Measurements from ENCODE around the gene ARHGAP10. TPM values are rescaled to one million over a fixed set of nuclear protein-coding genes. Genes with fewer than 3 reads are reported as not detected.
A peak's percentile ranks its signal among the peaks of the same experiment; 100 is the strongest.

The ARHGAP10 gene
- total and polyA plus RNA-seq, 2 donors from 2014 or later = 13.4 to 20.3 TPM

- H3K27ac ChIP-seq (ENCODE audit: low read depth in 2 of 2, low read length in 2 of 2) = no peak overlapping the region
- TF ChIP-seq CTCF (IDR thresholded peaks at IDR 0.05; ENCODE audit: borderline replicate concordance, extremely low read depth, insufficient read depth) = no peak
- peak in 2 of 5 donors; percentile 53 to 57 for DNase-seq
- intact Hi-C loops (cut with DNase I) = no loop called here
- FAIRE-seq = no peak
- no peaks in the 10 kb centered on the region for H3K27me3 ChIP-seq (ENCODE audit: control insufficient read depth, insufficient read depth, low read length)
- no peaks in the 10 kb centered on the region for H3K36me3 ChIP-seq (ENCODE audit: control insufficient read depth in 2 of 3, insufficient read depth in 3 of 3, low read length in 3 of 3)
- H3K4me1 ChIP-seq (ENCODE audit: control insufficient read depth in 2 of 3, insufficient read depth in 2 of 3, low read depth in 1 of 3, low read length in 3 of 3) = no peaks in the 10 kb centered on the region
- no peak overlapping the region for H3K9ac ChIP-seq (ENCODE audit: low read length in 3 of 3)
- H3K4me3 ChIP-seq (ENCODE audit: low read length in 3 of 3) = no peak overlapping the region
- H3K9me3 ChIP-seq (ENCODE audit: control insufficient read depth in 2 of 3, insufficient read depth in 1 of 3, low read length in 3 of 3) = no peaks in the 10 kb centered on the region
Measured at GRCh38 chr4:148044089-148044911, 312.4 kb downstream of the ARHGAP10 start.

DNA sequence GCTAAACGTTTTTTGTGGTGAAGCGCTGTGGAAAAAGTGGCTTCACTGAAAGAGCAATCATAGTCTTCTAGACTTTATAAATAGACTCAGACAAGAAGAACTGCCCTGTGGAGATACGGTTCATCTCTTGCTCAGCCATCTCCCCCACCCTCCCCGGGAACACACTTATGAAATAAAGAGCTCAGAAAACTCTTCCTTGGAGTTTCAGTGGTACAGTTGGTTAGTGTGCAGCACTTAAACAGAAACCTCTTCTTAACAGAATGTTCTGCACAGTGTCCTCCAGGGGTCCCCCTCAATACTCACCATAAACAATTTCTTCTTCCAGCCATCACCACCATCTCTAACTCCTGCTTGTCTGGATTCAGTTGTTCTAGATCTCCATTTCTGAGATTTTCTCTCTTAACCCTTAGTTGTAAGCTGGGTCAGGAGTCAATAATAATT, 313.0 kb downstream of the ARHGAP10 start:
- Histone ChIP-seq H3K27ac (ENCODE audit: low read depth in 2 of 2, low read length in 2 of 2) (no peak overlapping the region), H3K4me1 (ENCODE audit: control insufficient read depth in 2 of 3, insufficient read depth in 2 of 3, low read depth in 1 of 3, low read length in 3 of 3) (no peaks in the 10 kb centered on the region), H3K27me3 (ENCODE audit: control insufficient read depth, insufficient read depth, low read length) (no peaks in the 10 kb centered on the region), H3K9ac (ENCODE audit: low read length in 3 of 3) (no peak overlapping the region), H3K36me3 (ENCODE audit: control insufficient read depth in 2 of 3, insufficient read depth in 3 of 3, low read length in 3 of 3) (no peaks in the 10 kb centered on the region), H3K4me3 (ENCODE audit: low read length in 3 of 3) (no peak overlapping the region), H3K9me3 (ENCODE audit: control insufficient read depth in 2 of 3, insufficient read depth in 1 of 3, low read length in 3 of 3) (no peaks in the 10 kb centered on the region)
- intact Hi-C loops (cut with DNase I) = no loop called here
- DNase-seq (peak in 2 of 5 donors; percentile 53 to 57), FAIRE-seq (no peak)
- no peak for TF ChIP-seq CTCF (IDR thresholded peaks at IDR 0.05; ENCODE audit: borderline replicate concordance, extremely low read depth, insufficient read depth)

DNA sequence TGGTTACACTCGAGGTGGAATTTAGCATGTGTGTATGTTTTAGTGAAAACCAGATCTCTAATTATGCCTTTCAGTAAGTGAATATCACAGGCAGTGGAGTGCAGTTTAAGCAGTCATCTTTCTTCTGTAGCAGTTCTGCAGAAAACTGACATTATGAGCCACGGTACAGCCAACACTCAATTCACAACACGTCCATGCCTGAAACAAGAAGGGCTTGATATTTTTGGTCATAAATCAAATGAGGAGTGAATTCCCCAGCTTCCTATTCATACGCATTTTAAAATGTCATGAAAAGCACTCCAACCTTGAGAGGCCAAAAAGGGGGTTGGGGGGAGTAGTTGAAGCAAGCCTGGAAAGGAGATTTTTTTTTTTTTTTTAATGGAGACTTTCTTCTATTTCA, 316.7 kb downstream of the ARHGAP10 start:
- no peak for FAIRE-seq
- Histone ChIP-seq H3K36me3 (ENCODE audit: control insufficient read depth in 2 of 3, insufficient read depth in 3 of 3, low read length in 3 of 3) (no peaks in the 10 kb centered on the region), H3K9ac (ENCODE audit: low read length in 3 of 3) (no peak overlapping the region), H3K9me3 (ENCODE audit: control insufficient read depth in 2 of 3, insufficient read depth in 1 of 3, low read length in 3 of 3) (no peaks in the 10 kb centered on the region), H3K27ac (ENCODE audit: low read depth in 2 of 2, low read length in 2 of 2) (no peak overlapping the region), H3K4me3 (ENCODE audit: low read length in 3 of 3) (no peak overlapping the region), H3K4me1 (ENCODE audit: control insufficient read depth in 2 of 3, insufficient read depth in 2 of 3, low read depth in 1 of 3, low read length in 3 of 3) (peaks cover 0 to 8% (median 6%) of the 10 kb centered on the region in 3 donors), H3K27me3 (ENCODE audit: control insufficient read depth, insufficient read depth, low read length) (no peaks in the 10 kb centered on the region)
- no peak for TF ChIP-seq CTCF (IDR thresholded peaks at IDR 0.05; ENCODE audit: borderline replicate concordance, extremely low read depth, insufficient read depth)
- intact Hi-C loops (cut with DNase I) = no loop called here
- DNase-seq = no peak

Data from kidney (tissue), 14 donors.